HCT116 (cell line): ENCODE measurements around the gene MACROH2A2. TPM values are rescaled to one million over a fixed set of nuclear protein-coding genes. Genes with fewer than 3 reads are reported as not detected.

ENCODE experiments used
- ATAC-seq: fragments of 200-7000 bp; cut with Tn5 transposase; 2 replicates; pipeline ENCODE4 v1.9.1; 2020; ENCODE audit warnings: mild to moderate bottlenecking, moderate library complexity
- BruUV-seq: library from RNA; stranded (reverse); fragments of 400-500 nt; replicated peaks from 2 replicates; lab custom pipeline; 2021; lab: Mats Ljungman, UMichigan
- CTCF ChIA-PET: fragments of 300-600 bp; sonication (Branson Sonifier 250); formaldehyde crosslinking; loops from one replicate; lab custom pipeline; 2021; ENCODE audit warnings: antibody characterized with exemption; lab: Charles Lee
- POLR2A ChIA-PET: fragments of 300-600, 350-600 bp; sonication (Branson Sonifier 250); formaldehyde crosslinking; loops from one replicate; lab custom pipeline; 2021; ENCODE audit warnings: antibody characterized with exemption; lab: Charles Lee
- RAD21 ChIA-PET, 2 experiments: fragments of 300-600 bp; sonication (Branson Sonifier 250); formaldehyde crosslinking; loops; one replicate each; lab custom pipeline; 2023; ENCODE audit warnings: low total read pairs in 2 of 2; ENCODE audit not compliant: uncharacterized antibody in 2 of 2, unreplicated experiment in 2 of 2, low non-redundant PET in 1 of 2; lab: Charles Lee
- DNase-seq: peaks from one replicate; pipeline ENCODE4 v3.0.0-alpha.2; 2010; ENCODE audit warnings: low read depth, low spot score
- H2AFZ ChIP-seq: fragments of 200-600 bp; shearing (Covaris generic), sonication (generic); 2 replicates; pipeline ENCODE4 v1.6.1; 2017; ENCODE audit warnings: low read depth, mixed run types, mixed read lengths, antibody characterized with exemption, low read length; ENCODE audit not compliant: poor library complexity, severe bottlenecking
- H3K27ac ChIP-seq: 2 replicates; pipeline ENCODE4 v1.5.1; 2012; ENCODE audit warnings: low read depth, low read length
- H3K27me3 ChIP-seq: fragments of 200-600 bp; sonication (generic); 2 replicates; pipeline ENCODE4 v1.6.1; 2016; ENCODE audit warnings: mixed run types, low read length, mixed read lengths; ENCODE audit not compliant: insufficient read depth
- H3K36me3 ChIP-seq, 2 experiments: fragments of 200-500 bp in 1 of 2; fragments of 200-600 bp in 1 of 2; sonication (Bioruptor generic) in 1 of 2; sonication (generic) in 1 of 2; 2 replicates each; pipeline versions ENCODE4 v1.5.1 to v1.6.1; 2014 to 2016; ENCODE audit warnings: low read length in 2 of 2, inconsistent platforms in 1 of 2, mixed read lengths in 1 of 2, mixed run types in 1 of 2; ENCODE audit not compliant: insufficient read depth in 2 of 2, control insufficient read depth in 1 of 2
- H3K4me1 ChIP-seq, 2 experiments: fragments of 200-600 bp in 1 of 2; sonication (generic) in 1 of 2; 2 replicates each; pipeline versions ENCODE4 v1.5.1 to v1.6.1; 2012 to 2017; ENCODE audit warnings: low read length in 2 of 2, inconsistent platforms in 1 of 2, mild to moderate bottlenecking in 1 of 2, mixed read lengths in 1 of 2, mixed run types in 1 of 2, moderate library complexity in 1 of 2; ENCODE audit not compliant: insufficient read depth in 2 of 2, control insufficient read depth in 1 of 2
- H3K4me2 ChIP-seq: fragments of 200-600 bp; sonication (generic); 2 replicates; pipeline ENCODE4 v1.6.1; 2017; ENCODE audit warnings: mixed run types, low read length, mixed read lengths
- H3K4me3 ChIP-seq, 2 experiments: fragments of 200-600 bp in 1 of 2; sonication (generic) in 1 of 2; replicated peaks in 1 of 2; 2 replicates each; pipeline ENCODE4 v1.5.1; 2011 to 2016; ENCODE audit warnings: low read length in 2 of 2, control low read depth in 1 of 2, low read depth in 1 of 2, mild to moderate bottlenecking in 1 of 2, mixed read lengths in 1 of 2, mixed run types in 1 of 2
- H3K79me2 ChIP-seq: fragments of 200-600 bp; sonication (generic); 2 replicates; pipeline ENCODE4 v1.6.1; 2017; ENCODE audit warnings: mild to moderate bottlenecking, mixed run types, low read length, moderate library complexity, mixed read lengths; ENCODE audit not compliant: insufficient read depth
- H3K9ac ChIP-seq: fragments of 200-600 bp; sonication (generic); 2 replicates; pipeline ENCODE4 v1.6.1; 2016; ENCODE audit warnings: low read length, mixed read lengths
- H3K9me2 ChIP-seq: fragments of 200-600 bp; sonication (generic), shearing (Covaris generic); 2 replicates; pipeline ENCODE4 v1.6.1; 2017; ENCODE audit warnings: mixed run types, mild to moderate bottlenecking, moderate library complexity; ENCODE audit not compliant: insufficient read depth
- H3K9me3 ChIP-seq, 2 experiments: fragments of 200-500 bp in 1 of 2; fragments of 200-600 bp in 1 of 2; sonication (Bioruptor generic) in 1 of 2; sonication (generic) in 1 of 2; 2 replicates each; pipeline ENCODE4 v1.6.1; 2014 to 2017; ENCODE audit warnings: low read length in 2 of 2, mixed read lengths in 2 of 2, inconsistent platforms in 1 of 2, low read depth in 1 of 2, mild to moderate bottlenecking in 1 of 2, mixed run types in 1 of 2, moderate library complexity in 1 of 2; ENCODE audit not compliant: control insufficient read depth in 1 of 2, insufficient read depth in 1 of 2
- H4K20me1 ChIP-seq: fragments of 200-600 bp; sonication (generic), shearing (Covaris generic); 2 replicates; pipeline ENCODE4 v1.6.1; 2017; ENCODE audit warnings: mixed run types, mild to moderate bottlenecking, moderate library complexity; ENCODE audit not compliant: insufficient read depth
- CBX3 ChIP-seq: IDR thresholded peaks from 2 replicates; pipeline ENCODE4 v1.6.1; 2012; ENCODE audit warnings: low read depth
- CEBPB ChIP-seq: IDR thresholded peaks from 2 replicates; pipeline ENCODE4 v1.6.1; 2012; ENCODE audit warnings: low read depth
- EGR1 ChIP-seq: IDR thresholded peaks from 2 replicates; pipeline ENCODE4 v1.6.1; 2012; ENCODE audit warnings: low read depth
- POLR2AphosphoS5 ChIP-seq: IDR thresholded peaks from 2 replicates; pipeline ENCODE4 v1.6.1; 2011; ENCODE audit warnings: mild to moderate bottlenecking, low read depth, low read length, moderate library complexity
- YY1 ChIP-seq: IDR thresholded peaks from 2 replicates; pipeline ENCODE4 v1.6.1; 2011; ENCODE audit warnings: low read length, low read depth, moderate library complexity, mild to moderate bottlenecking; ENCODE audit not compliant: insufficient replicate concordance; ENCODE audit errors: extremely low read depth
- ZFX ChIP-seq: fragments of 450-650 bp; IDR thresholded peaks from 2 replicates; pipeline ENCODE4 v1.6.1; 2017
- intact Hi-C: fragments of 100-400 bp; cut with micrococcal nuclease; formaldehyde crosslinking; loops from 2 replicates; pipeline ENCODE4 v1.10.0; 2022
- total RNA-seq: library from RNA; stranded (reverse); gene quantifications from one replicate; pipeline ENCODE4 v1.2.1, GENCODE V29; 2021; ENCODE audit not compliant: unreplicated experiment
- TF ChIP-seq, protein P1 (sequence below), 3 experiments: fragments of 200-600 bp in 1 of 3; sonication (generic) in 1 of 3; IDR thresholded peaks in 2 of 3; conservative IDR thresholded peaks in 1 of 3; 2 replicates each; pipeline ENCODE4 v1.5.1; 2012 to 2017; ENCODE audit warnings: low read depth in 2 of 3, low read length in 2 of 3, antibody characterized with exemption in 1 of 3, borderline replicate concordance in 1 of 3, control low read depth in 1 of 3, mild to moderate bottlenecking in 1 of 3, mixed read lengths in 1 of 3, mixed run types in 1 of 3, moderate library complexity in 1 of 3; ENCODE audit not compliant: insufficient read depth in 1 of 3

Gene MACROH2A2
- total RNA-seq, 1 experiment from 2014 or later: 41.4 TPM

DNA sequence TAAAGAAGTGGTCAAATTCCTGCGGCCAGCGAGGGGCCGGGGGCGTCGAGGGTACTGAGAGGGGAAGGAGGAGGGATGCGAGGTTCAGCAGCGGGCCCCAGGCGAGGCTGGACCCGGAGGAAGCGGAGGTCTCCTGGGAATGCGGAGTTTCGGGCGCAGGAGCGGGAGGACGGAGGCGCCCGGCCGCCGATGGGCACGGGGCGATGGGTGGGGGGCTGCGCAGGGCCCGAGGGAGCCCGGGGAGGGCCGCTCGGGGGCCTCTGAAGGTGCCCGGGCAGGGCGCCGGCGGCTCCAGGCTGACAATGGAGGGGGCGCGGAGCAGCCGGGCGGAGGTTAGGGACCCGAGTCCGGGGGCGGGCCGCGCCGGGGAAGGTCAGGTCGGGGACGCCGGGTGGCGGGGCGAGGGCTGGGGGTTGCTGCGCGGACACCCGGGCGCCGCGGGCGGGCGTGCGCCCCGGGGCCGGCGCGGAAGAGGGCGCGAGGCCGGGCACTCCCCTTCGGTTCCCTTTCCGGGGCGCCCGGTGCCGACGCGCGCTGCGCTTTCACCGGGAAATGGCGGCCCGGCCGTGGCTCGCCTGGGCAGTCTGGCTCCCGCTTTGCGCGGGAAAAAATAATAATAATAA, 683 bp downstream of the MACROH2A2 start:
- no TSS peak for BruUV-seq
- H2AFZ ChIP-seq: peak overlapping the region; percentile 97

DNA sequence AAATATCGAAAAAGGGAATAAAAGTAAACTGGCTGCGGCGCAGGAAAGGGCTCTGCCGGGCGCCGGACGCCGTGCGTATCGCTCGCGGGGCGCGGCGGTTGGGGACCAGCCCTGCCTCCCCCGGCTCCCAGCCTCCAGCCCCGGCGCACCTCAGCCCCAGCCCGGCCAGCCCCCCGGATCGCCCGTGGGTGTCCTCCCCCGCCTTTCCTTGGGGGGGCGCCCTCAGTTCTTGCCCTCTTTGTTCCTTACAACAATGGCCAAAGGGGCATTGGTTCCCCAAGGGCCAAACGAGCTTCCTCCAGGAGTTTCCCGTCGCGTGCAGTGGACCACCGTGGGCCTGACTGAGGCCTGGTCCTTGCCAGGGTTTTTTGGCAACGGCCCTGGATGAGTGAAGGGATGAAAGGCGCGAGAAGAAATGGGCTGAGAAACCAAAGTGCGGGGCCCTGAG, 1.2 kb downstream of the MACROH2A2 start:
- Histone ChIP-seq H3K9me3 (no peaks in the 10 kb centered on the region), H3K4me3 (peak overlapping the region; percentile 72 to 87), H3K9me2 (no peaks in the 10 kb centered on the region), H3K27ac (peak overlapping the region; percentile 89), H3K9ac (peak overlapping the region; percentile 94), H3K36me3 (no peaks in the 10 kb centered on the region), H3K79me2 (peaks cover 47% of the 10 kb centered on the region), H3K27me3 (no peaks in the 10 kb centered on the region), H4K20me1 (no peaks in the 10 kb centered on the region), H3K4me1 (peaks cover 12 to 29% of the 10 kb centered on the region in 2 experiments; a peak in 3 of 4 replicates), H2AFZ (no peak overlapping the region), H3K4me2 (peak overlapping the region; percentile 95)
- CTCF ChIA-PET: interaction anchor here (0.6 to 1.6 kb wide), 5 partner anchors 8 to 93 kb away, joined by 3 to 4 read pairs (median 3); partner anchors contain the start of gene TYSND1
- peak; percentile 30; the same call in 1 of the 2 replicates for TF ChIP-seq POLR2AphosphoS5
- peak; percentile 52 for TF ChIP-seq EGR1
- TF ChIP-seq CBX3: no peak
- TF ChIP-seq, protein P1, sequence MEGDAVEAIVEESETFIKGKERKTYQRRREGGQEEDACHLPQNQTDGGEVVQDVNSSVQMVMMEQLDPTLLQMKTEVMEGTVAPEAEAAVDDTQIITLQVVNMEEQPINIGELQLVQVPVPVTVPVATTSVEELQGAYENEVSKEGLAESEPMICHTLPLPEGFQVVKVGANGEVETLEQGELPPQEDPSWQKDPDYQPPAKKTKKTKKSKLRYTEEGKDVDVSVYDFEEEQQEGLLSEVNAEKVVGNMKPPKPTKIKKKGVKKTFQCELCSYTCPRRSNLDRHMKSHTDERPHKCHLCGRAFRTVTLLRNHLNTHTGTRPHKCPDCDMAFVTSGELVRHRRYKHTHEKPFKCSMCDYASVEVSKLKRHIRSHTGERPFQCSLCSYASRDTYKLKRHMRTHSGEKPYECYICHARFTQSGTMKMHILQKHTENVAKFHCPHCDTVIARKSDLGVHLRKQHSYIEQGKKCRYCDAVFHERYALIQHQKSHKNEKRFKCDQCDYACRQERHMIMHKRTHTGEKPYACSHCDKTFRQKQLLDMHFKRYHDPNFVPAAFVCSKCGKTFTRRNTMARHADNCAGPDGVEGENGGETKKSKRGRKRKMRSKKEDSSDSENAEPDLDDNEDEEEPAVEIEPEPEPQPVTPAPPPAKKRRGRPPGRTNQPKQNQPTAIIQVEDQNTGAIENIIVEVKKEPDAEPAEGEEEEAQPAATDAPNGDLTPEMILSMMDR (IDR thresholded peaks at IDR 0.05 in 2 of 3, conservative IDR thresholded peaks at IDR 0.05 in 1 of 3; ENCODE audit: borderline replicate concordance in 1 of 3, insufficient read depth in 1 of 3, low read depth in 2 of 3, low read length in 2 of 3): peak; percentile 41 to 61 (median 53); a peak in 5 of 6 replicates
- no TSS peak for BruUV-seq
- intact Hi-C loops: no loop called here
- ATAC-seq (peak; percentile 67), DNase-seq (peak; percentile 15)
- RAD21 ChIA-PET: no interaction called here
- POLR2A ChIA-PET: no interaction called here

More for the DNA sequence above, 683 bp downstream of the MACROH2A2 start:
- Histone ChIP-seq H3K9ac (peak overlapping the region; percentile 94), H3K9me3 (no peaks in the 10 kb centered on the region), H3K27ac (peak overlapping the region; percentile 89), H3K27me3 (no peaks in the 10 kb centered on the region), H3K4me2 (peak overlapping the region; percentile 95), H3K79me2 (peaks cover 47% of the 10 kb centered on the region), H4K20me1 (no peaks in the 10 kb centered on the region), H3K4me1 (peaks cover 12 to 29% of the 10 kb centered on the region in 2 experiments; a peak in 3 of 4 replicates), H3K4me3 (peak overlapping the region; percentile 72 to 87), H3K36me3 (no peaks in the 10 kb centered on the region), H3K9me2 (no peaks in the 10 kb centered on the region)
- intact Hi-C loops: no loop called here
- TF ChIP-seq CEBPB (no peak), CBX3 (no peak), YY1 (peak; percentile 83), ZFX (peak; percentile 41)
- RAD21 ChIA-PET: no interaction called here
- ATAC-seq (peak; percentile 55), DNase-seq (no peak)
- POLR2A ChIA-PET: no interaction called here
- CTCF ChIA-PET: interaction anchor here (1.0 to 1.6 kb wide), 2 partner anchors 9 to 93 kb away, joined by 4 read pairs; partner anchors contain the start of gene TYSND1
